Duodenal mucosa (tissue), 2 donors: Measurements from ENCODE around the gene ADAMTS10.
A peak's percentile ranks its signal among the peaks of the same experiment; 100 is the strongest.

ENCODE experiments used
- H3K27ac ChIP-seq: one replicate; pipeline ENCODE4 v1.7.0; 2013; ENCODE audit warnings: low read depth, low read length
- H3K27me3 ChIP-seq, 2 donors: one replicate each; pipeline ENCODE4 v1.7.0; 2013; ENCODE audit warnings: low read length in 2 of 2, control low read depth in 1 of 2; ENCODE audit not compliant: insufficient read depth in 2 of 2, control insufficient read depth in 1 of 2
- H3K36me3 ChIP-seq, 2 donors: one replicate each; pipeline ENCODE4 v1.7.0; 2013; ENCODE audit warnings: low read length in 2 of 2, control low read depth in 1 of 2; ENCODE audit not compliant: insufficient read depth in 2 of 2, control insufficient read depth in 1 of 2
- H3K4me1 ChIP-seq, 2 donors: one replicate each; pipeline ENCODE4 v1.7.0; 2013; ENCODE audit warnings: low read length in 2 of 2, control low read depth in 1 of 2; ENCODE audit not compliant: insufficient read depth in 2 of 2, control insufficient read depth in 1 of 2
- H3K4me3 ChIP-seq, 2 donors: one replicate each; pipeline ENCODE4 v1.7.0; 2013; ENCODE audit warnings: low read length in 2 of 2, low read depth in 1 of 2
- H3K9ac ChIP-seq, 2 donors: one replicate each; pipeline ENCODE4 v1.7.0; 2013; ENCODE audit warnings: low read length in 2 of 2, low read depth in 1 of 2
- H3K9me3 ChIP-seq, 2 donors: one replicate each; pipeline ENCODE4 v1.7.0; 2013; ENCODE audit warnings: low read length in 2 of 2, control low read depth in 1 of 2; ENCODE audit not compliant: control insufficient read depth in 1 of 2

ADAMTS10 gene

DNA sequence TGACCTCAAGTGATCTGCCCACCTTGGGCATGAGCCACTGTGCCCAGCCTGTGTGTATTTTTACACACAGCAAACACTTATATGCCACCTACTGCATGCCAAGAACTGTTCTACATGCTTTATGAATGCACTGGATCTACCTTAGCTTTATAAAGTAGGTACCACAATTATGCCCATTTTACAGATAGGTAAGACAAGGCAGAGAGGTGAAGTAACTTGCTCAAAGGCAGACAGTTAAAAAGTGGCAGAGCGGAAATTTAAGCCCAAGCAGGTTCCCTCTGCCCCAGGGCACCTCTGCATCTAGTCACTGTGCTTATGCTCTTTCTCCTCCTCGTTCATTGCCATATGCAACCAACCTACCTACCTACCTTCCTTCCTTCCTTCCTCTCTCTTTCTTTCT is 10.5 kb downstream of the ADAMTS10 start:
- Histone ChIP-seq H3K4me1 (no peaks in the 10 kb centered on the region), H3K27ac (no peak overlapping the region), H3K9me3 (no peaks in the 10 kb centered on the region), H3K36me3 (no peaks in the 10 kb centered on the region), H3K4me3 (no peak overlapping the region), H3K27me3 (no peaks in the 10 kb centered on the region), H3K9ac (no peak overlapping the region)

DNA sequence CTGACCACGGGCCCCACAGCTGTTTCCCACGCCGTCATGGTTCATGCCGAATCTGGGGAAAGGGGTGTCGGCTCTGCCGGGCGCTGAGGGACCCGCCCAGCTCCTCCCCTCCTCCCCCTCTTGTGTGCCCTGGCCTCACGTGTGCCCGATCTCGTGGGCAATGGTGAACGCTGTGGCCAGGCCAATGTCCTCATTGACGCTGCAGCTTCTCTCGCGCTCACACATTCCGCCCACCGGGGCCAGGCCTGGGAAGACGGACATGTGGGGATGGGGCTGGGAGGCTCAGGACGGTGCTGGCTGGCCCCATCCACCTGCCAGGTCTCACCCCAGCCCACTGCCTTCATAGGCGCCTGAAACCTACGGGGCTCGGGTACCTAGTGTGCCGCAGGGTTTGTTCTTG is 14.3 kb downstream of the ADAMTS10 start:
- Histone ChIP-seq H3K4me1 (peaks cover 0 to 14% of the 10 kb centered on the region in 2 donors), H3K27me3 (peaks cover 0 to 11% of the 10 kb centered on the region in 2 donors), H3K9me3 (peaks cover 6 to 9% of the 10 kb centered on the region in 2 donors), H3K27ac (no peak overlapping the region), H3K9ac (no peak overlapping the region), H3K4me3 (no peak overlapping the region), H3K36me3 (no peaks in the 10 kb centered on the region)

DNA sequence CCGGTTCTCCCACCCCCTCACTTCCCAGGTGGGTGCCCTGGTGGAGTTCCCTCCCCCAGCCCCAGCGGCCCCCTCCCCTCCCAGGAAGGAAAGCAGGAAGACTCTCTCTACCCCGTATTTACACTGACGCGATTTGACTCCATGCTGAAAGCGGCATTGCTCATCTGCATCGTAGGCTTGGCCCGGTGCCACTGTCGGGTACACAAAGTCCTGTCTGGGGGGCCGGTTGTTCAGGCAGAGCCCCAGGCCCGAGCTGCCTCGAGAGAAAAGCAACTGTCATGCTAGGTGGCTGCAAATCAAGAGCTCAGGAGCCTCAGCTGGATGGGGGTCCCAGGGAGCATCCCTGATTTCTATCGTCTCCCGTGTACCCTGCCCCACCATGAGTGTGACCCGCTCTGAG is 14.9 kb downstream of the ADAMTS10 start:
- H3K4me1 ChIP-seq, result peaks cover 0 to 14% of the 10 kb centered on the region in 2 donors
- no peaks in the 10 kb centered on the region for H3K36me3 ChIP-seq
- peaks cover 0 to 11% of the 10 kb centered on the region in 2 donors for H3K27me3 ChIP-seq
- H3K9me3 ChIP-seq, result peaks cover 6 to 9% of the 10 kb centered on the region in 2 donors
- H3K9ac ChIP-seq, result no peak overlapping the region
- H3K4me3 ChIP-seq, result no peak overlapping the region
- no peak overlapping the region for H3K27ac ChIP-seq

DNA sequence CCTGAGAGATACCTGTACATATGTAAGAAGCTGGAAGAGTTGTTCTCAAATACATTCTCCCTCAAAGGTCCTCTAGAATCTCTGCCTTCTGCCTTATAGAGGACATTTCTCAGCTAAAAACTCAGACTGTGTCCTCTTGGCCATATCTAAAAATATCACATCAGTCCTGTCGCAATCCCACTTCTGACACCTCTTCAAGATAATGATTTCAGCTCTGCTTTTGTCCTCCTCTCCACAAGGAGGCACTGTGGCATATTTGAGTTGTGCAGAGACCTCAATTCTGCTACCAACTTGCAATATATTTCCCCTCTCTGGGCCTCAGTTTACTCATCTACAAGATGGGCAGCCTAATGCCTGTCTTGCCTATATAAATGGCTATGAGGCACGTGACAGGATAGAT is 16.6 kb downstream of the ADAMTS10 start:
- H3K36me3 ChIP-seq, result no peaks in the 10 kb centered on the region

DNA sequence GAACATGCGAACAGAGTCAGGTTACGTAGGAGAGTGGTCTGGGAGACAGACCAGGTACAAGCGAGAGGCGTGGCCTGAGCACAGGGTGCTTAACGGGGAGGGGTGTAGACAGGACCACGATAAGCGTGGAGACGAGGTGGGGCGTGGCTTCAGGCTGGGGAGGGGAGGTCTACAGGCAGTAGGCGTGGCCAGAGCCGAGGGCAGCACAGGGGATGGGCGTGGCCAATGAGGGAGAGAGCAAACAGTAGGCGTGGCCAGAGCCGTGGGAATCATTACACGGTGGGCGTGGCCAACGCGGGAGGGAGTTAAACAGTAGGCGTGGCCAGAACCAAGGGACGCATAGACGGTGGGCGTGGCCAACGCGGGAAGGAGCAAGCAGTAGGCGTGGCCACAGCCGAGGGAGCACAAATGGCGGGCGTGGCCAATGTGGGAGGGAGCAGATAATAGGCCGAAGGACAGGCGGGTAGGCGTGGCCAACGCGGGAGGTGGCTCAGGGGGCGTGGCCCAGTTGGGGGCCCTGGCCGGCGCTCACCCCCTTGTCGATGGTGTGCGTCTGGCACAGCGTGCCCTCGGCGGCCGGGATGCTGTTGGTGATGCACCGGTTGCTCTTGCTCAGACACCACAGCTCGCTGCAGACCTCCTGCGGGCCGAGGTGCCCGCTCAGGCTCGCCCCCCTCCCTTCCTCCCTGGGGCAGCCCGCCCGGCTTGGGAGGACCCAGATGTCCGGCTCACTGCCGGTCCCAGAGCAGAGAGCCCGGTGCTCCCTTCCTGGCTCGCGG is 18.1 kb downstream of the ADAMTS10 start:
- peaks cover 0 to 14% of the 10 kb centered on the region in 2 donors for H3K4me1 ChIP-seq
- peaks cover 0 to 11% of the 10 kb centered on the region in 2 donors for H3K27me3 ChIP-seq
- H3K9ac ChIP-seq, result peak overlapping the region in 1 of 2 donors; percentile 18
- H3K9me3 ChIP-seq, result peaks cover 6 to 9% of the 10 kb centered on the region in 2 donors
- H3K4me3 ChIP-seq, result peak overlapping the region; percentile 42 to 62
- H3K36me3 ChIP-seq, result no peaks in the 10 kb centered on the region
- no peak overlapping the region for H3K27ac ChIP-seq

More for the DNA sequence above, 16.6 kb downstream of the ADAMTS10 start:
- Histone ChIP-seq H3K27me3 (peaks cover 0 to 11% of the 10 kb centered on the region in 2 donors), H3K9ac (no peak overlapping the region), H3K9me3 (peaks cover 6 to 9% of the 10 kb centered on the region in 2 donors), H3K27ac (no peak overlapping the region), H3K4me1 (peaks cover 0 to 14% of the 10 kb centered on the region in 2 donors), H3K4me3 (no peak overlapping the region)

DNA sequence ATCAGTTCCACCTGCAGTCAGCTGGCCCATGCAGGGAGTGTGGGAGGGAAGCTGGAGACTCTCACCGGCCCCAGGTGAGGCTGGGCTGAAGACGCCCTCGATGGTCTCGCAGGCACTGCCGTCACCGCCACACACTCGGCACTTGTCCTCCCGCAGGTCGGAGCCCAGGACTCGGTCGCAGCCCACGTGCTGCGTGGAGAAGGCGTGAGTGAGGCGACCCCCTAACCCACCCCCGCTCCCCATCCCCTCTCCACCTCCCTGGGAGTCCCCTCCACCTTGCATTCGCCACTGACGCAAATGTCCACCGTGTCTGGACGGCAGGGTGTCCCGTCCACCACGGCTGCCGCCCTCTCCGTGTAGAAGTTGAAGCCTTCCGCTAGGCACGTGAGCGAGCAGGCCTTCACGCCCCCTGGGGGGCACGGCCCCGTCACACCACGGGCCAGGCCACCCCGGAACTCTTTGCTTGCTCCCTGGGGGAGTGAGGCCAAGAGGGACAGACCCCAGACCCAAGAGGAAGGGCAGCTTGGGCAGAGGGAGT is 21.3 kb downstream of the ADAMTS10 start:
- Histone ChIP-seq H3K9me3 (peaks cover 5 to 9% of the 10 kb centered on the region in 2 donors), H3K9ac (no peak overlapping the region), H3K27ac (no peak overlapping the region), H3K4me3 (no peak overlapping the region), H3K36me3 (no peaks in the 10 kb centered on the region), H3K27me3 (peaks cover 0 to 11% of the 10 kb centered on the region in 2 donors), H3K4me1 (peaks cover 0 to 14% of the 10 kb centered on the region in 2 donors)

DNA sequence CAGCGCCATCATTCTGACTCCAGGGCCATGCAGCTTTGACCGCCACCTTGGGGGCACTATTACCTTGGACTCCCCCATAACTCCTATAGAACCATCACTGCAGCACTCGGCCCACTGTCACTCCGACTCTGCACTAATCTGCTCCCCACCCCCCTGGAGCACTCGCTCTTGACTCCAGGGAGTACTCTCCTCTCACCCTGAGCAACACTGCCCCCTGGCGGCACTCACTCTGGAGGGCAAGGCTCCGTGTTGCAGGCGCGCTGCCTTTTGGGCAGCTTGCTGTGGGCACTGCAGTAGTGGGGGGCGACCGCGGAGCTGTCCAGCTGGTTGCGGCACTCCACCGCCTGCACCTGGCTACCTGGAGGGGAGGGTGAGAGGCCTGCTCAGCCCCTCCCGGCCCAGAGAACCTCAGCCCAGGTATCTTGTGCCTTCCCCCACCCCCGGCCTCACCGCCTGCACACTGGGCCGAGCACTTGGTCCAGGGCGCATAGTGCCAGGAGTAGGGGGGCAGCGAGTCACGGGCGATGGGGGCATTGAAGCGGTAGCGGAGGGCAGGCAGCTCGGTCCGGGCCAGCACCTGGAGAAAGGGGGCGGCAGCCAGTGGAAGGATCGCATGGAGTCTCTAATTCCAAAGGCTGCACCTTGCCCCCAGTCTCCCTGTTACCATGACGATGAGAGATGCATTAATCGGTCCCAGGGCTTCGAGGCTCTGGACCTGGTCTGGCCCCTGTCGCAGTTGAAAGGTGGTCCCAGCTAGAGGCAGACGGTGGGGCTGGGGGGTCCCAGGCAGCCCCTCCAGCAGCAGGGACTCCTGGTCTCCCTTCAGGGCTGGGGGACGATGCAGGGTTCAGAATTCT is 24.4 kb downstream of the ADAMTS10 start:
- Histone ChIP-seq H3K4me3 (no peak overlapping the region), H3K4me1 (no peaks in the 10 kb centered on the region), H3K9me3 (no peaks in the 10 kb centered on the region), H3K9ac (no peak overlapping the region), H3K27me3 (no peaks in the 10 kb centered on the region), H3K36me3 (no peaks in the 10 kb centered on the region), H3K27ac (no peak overlapping the region)

DNA sequence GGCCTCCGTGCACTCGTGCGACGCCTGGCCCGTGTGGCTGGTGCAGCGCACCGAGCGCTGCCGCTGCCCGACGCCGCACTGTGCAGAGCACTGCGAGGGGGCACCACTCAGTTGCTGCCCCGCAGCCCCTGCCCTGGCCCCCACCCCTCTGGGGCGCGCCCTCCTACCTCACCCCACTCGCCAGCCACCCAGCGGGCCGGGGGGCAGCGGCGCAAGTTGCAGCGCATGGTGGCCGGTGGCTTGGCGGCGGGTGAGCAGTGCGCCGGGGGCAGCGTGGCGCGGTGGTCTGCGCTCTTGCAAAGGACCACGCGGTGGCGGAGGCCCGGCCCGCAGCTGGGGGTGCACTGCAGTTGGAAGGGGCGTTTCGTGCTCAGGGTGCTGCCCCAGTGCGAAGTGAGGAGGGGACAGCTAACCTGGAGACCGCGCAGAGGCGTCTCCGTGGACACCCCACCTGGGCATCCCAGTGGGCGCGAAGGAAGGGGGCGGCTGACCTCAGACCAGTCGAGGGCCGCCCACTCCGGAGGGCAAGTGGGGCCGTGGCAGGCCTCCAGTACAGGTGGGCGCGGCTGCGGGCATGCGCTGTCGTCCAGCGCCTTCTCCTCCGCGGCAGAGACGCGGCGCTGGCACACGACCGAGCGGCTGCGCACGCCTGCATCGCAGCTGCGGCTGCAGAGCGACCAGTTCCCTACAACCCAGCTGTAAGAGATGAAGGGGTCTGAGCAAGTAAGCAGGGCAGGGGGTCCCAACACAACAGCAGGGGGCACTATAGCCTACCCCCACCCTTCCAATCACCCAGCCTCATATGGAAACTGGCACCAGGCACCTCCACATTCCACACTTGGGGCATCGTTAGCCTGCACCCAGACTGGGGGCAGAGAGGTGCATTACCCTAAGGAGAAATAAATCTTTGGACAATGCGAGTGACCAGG is 25.3 kb downstream of the ADAMTS10 start:
- no peaks in the 10 kb centered on the region for H3K9me3 ChIP-seq
- peaks cover 0 to 4% of the 10 kb centered on the region in 2 donors for H3K4me1 ChIP-seq
- H3K9ac ChIP-seq, result no peak overlapping the region
- H3K36me3 ChIP-seq, result no peaks in the 10 kb centered on the region
- H3K27me3 ChIP-seq, result no peaks in the 10 kb centered on the region
- no peak overlapping the region for H3K27ac ChIP-seq
- no peak overlapping the region for H3K4me3 ChIP-seq

DNA sequence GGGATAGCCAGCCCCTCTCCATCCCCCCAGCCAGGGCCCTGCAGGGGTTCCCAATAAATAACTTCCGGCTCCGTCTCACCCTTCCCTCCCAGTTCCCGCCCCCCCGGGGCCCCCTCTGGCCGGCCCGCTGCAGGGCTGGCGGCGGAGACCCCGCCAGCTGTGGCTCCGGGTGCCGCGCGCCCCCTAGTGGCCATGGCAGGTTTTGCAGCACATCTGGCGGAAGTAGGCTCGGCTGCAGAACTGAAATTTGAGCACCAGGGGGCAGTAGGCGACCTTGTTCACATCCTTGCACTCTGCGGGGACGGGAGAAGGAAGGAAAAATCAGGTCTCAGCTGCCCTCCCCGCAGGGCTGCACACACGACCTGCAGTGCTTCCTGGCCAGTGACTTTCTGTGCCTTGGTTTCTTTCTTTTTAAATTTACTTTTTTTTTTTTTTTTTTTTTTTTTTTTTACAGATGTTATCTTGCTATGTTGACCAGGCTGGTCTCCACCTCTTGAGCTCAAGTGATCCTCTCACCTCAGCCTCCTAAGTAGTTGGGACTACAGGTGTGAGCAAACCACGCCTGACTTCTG is 29.7 kb downstream of the ADAMTS10 start:
- H3K9me3 ChIP-seq, result no peaks in the 10 kb centered on the region
- no peak overlapping the region for H3K27ac ChIP-seq
- H3K4me3 ChIP-seq, result no peak overlapping the region
- H3K27me3 ChIP-seq, result peaks cover 0 to 4% of the 10 kb centered on the region in 2 donors
- H3K9ac ChIP-seq, result no peak overlapping the region
- H3K36me3 ChIP-seq, result no peaks in the 10 kb centered on the region
- peaks cover 6 to 19% of the 10 kb centered on the region in 2 donors for H3K4me1 ChIP-seq
